GM12878 (cell line): ENCODE data around the gene PDS5A. TPM values are rescaled to one million over a fixed set of nuclear protein-coding genes. Genes with fewer than 3 reads are reported as not detected.

ENCODE experiments used
- ATF2 ChIP-seq: IDR thresholded peaks from 2 replicates; pipeline ENCODE4 v1.6.1; 2012; ENCODE audit warnings: low read length, inconsistent platforms
- CEBPB ChIP-seq, 2 experiments: fragments of 150-350 bp in 1 of 2; IDR thresholded peaks; 2 replicates each; pipeline ENCODE4 v1.6.1; 2012 to 2014; ENCODE audit warnings: low read depth in 2 of 2, low read length in 2 of 2, borderline replicate concordance in 1 of 2, inconsistent platforms in 1 of 2
- CTCF ChIP-seq, 3 experiments: IDR thresholded peaks in 2 of 3; conservative IDR thresholded peaks in 1 of 3; 2 replicates each; pipeline ENCODE4 v1.5.1; 2011; ENCODE audit warnings: low read depth in 3 of 3, low read length in 3 of 3, mild to moderate bottlenecking in 3 of 3, control low read depth in 2 of 3, moderate library complexity in 2 of 3, inconsistent platforms in 1 of 3, mixed read lengths in 1 of 3; ENCODE audit not compliant: control insufficient read depth in 2 of 3, insufficient read depth in 1 of 3; ENCODE audit errors: extremely low read depth in 1 of 3
- DPF2 ChIP-seq: fragments of 450-650 bp; IDR thresholded peaks from 2 replicates; pipeline ENCODE4 v1.6.1; 2017; ENCODE audit warnings: mild to moderate bottlenecking
- EGR1 ChIP-seq, 2 experiments: IDR thresholded peaks; 1 replicate in 1 of 2; 2 replicates in 1 of 2; pipeline ENCODE4 v1.6.1; 2011 to 2012; ENCODE audit warnings: low read depth in 2 of 2, low read length in 2 of 2, borderline replicate concordance in 1 of 2, mild to moderate bottlenecking in 1 of 2, moderate library complexity in 1 of 2
- IKZF1 ChIP-seq: fragments of 450-650 bp; conservative IDR thresholded peaks from 2 replicates; pipeline ENCODE4 v1.6.1; 2017; ENCODE audit warnings: antibody characterized with exemption, mild to moderate bottlenecking
- KDM1A ChIP-seq: fragments of 200-600 bp; sonication (generic); IDR thresholded peaks from 2 replicates; pipeline ENCODE4 v1.6.1; 2016; ENCODE audit warnings: borderline replicate concordance
- MLLT1 ChIP-seq: fragments of 450-650 bp; IDR thresholded peaks from 2 replicates; pipeline ENCODE4 v1.6.1; 2016; ENCODE audit warnings: mild to moderate bottlenecking
- MXI1 ChIP-seq: fragments of 150-350 bp; IDR thresholded peaks from 2 replicates; pipeline ENCODE4 v1.6.1; 2011; ENCODE audit warnings: low read depth, mild to moderate bottlenecking, inconsistent platforms, low read length, improper control_type of control experiment
- MYC ChIP-seq: IDR thresholded peaks from 2 replicates; pipeline ENCODE4 v1.6.1; 2011; ENCODE audit warnings: mild to moderate bottlenecking, low read length, moderate library complexity, inconsistent platforms; ENCODE audit not compliant: insufficient read depth, insufficient replicate concordance, insufficient read length, severe bottlenecking
- PRDM15 ChIP-seq: fragments of 450-650 bp; formaldehyde crosslinking; IDR thresholded peaks from 2 replicates; pipeline ENCODE4 v1.4.0; 2020; ENCODE audit warnings: mild to moderate bottlenecking, moderate library complexity
- SMAD5 ChIP-seq: IDR thresholded peaks from 2 replicates; pipeline ENCODE4 v1.6.1; 2016; ENCODE audit warnings: antibody characterized with exemption, low read depth
- SREBF1 ChIP-seq: IDR thresholded peaks from 2 replicates; pipeline ENCODE4 v1.6.1; 2012; ENCODE audit warnings: mild to moderate bottlenecking, low read length
- TAF1 ChIP-seq: IDR thresholded peaks from 2 replicates; pipeline ENCODE4 v1.6.1; 2011; ENCODE audit warnings: mild to moderate bottlenecking, low read depth, low read length, borderline replicate concordance
- TCF12 ChIP-seq: IDR thresholded peaks from 2 replicates; pipeline ENCODE4 v1.6.1; 2011; ENCODE audit warnings: low read depth, mild to moderate bottlenecking, low read length
- TCF7 ChIP-seq: IDR thresholded peaks from 2 replicates; pipeline ENCODE4 v1.6.1; 2014; ENCODE audit warnings: antibody characterized with exemption, borderline replicate concordance
- YY1 ChIP-seq: IDR thresholded peaks from 2 replicates; pipeline ENCODE4 v1.6.1; 2011; ENCODE audit warnings: low read depth, mild to moderate bottlenecking, low read length
- ZNF24 ChIP-seq: fragments of 450-650 bp; IDR thresholded peaks from 2 replicates; pipeline ENCODE4 v1.6.1; 2017; ENCODE audit warnings: antibody characterized with exemption, mild to moderate bottlenecking
- polyA plus RNA-seq, 11 experiments: library from polyadenylated mRNA; depleted of rRNA in 4 of 11; unstranded in 6 of 11; stranded (reverse) in 5 of 11; fragments of >200 nt; fragmentation: Nextera tagmentation in 4 of 11; fragmentation: Illumina TruSeq in 1 of 11; extraction: Ambion mirVana in 4 of 11; extraction: Trizol in 1 of 11; gene quantifications; 1 replicate in 1 of 11; 2 replicates in 10 of 11; pipeline versions ENCODE4 v1.2.1 to v1.2.3, GENCODE V29; 2011 to 2016; ENCODE audit warnings: inconsistent platforms in 2 of 11, missing spikeins in 2 of 11, low read depth in 1 of 11
- total RNA-seq, 4 experiments: library from RNA; depleted of rRNA in 3 of 4; stranded (reverse); fragments of >200 nt in 3 of 4; fragmentation: Illumina TruSeq in 1 of 4; extraction: Trizol in 1 of 4; gene quantifications; 2 replicates each; pipeline versions ENCODE4 v1.2.1 to v1.2.3, GENCODE V29; 2013 to 2021

The PDS5A gene
- total and polyA plus RNA-seq, 10 of the 15 experiments (the other 5 are each of a cell fraction or from before 2014, with no cell fraction given) = 13.7 to 69.7 (median 52.3) TPM

GRCh38 chr4:39976945-39977488 is 694 bp downstream of the PDS5A start (continued):
- TF ChIP-seq CTCF (IDR thresholded peaks at IDR 0.05 in 2 of 3, conservative IDR thresholded peaks at IDR 0.05 in 1 of 3; ENCODE audit: control insufficient read depth in 2 of 3, extremely low read depth in 1 of 3, insufficient read depth in 1 of 3, low read depth in 3 of 3, low read length in 3 of 3) (no peak), PRDM15 (CRISPR knock-in tag) (no peak), SMAD5 (no peak), MYC (peak; percentile 30), SREBF1 (no peak), MLLT1 (no peak), KDM1A (no peak), TCF12 (0 out of 2 replicates have a peak, but pooled peaks have one; percentile 16), YY1 (no peak), ATF2 (no peak), TAF1 (no peak), DPF2 (no peak), IKZF1 (0 out of 2 replicates have a peak, but pooled peaks have one; percentile 4), EGR1 (IDR thresholded peaks at IDR 0.05; ENCODE audit: borderline replicate concordance in 1 of 2, low read depth in 2 of 2, low read length in 2 of 2) (peak in 1 of 2 experiments; percentile 19; a peak in 1 of 3 replicates), TCF7 (no peak), CEBPB (IDR thresholded peaks at IDR 0.05; ENCODE audit: borderline replicate concordance in 1 of 2, low read depth in 2 of 2, low read length in 2 of 2) (no peak), ZNF24 (no peak), MXI1 (peak; percentile 44)
